Body of pancreas (tissue), 4 donors: ENCODE results near the gene NFS1. TPM values are rescaled to one million over a fixed set of nuclear protein-coding genes. Genes with fewer than 3 reads are reported as not detected.

Experiments
- ATAC-seq: fragments of 150-250 bp; one replicate; pipeline ENCODE4 v1.9.1; 2016
- DNase-seq, 4 donors: peaks; one replicate each; pipeline ENCODE4 v3.0.0-alpha.2; 2019
- H3K27ac ChIP-seq, 4 donors: fragments of 200-600 bp; sonication (generic); 1 replicate in 3 of 4; 2 replicates in 1 of 4; pipeline versions ENCODE4 v1.5.1 to v1.6.1; 2016 to 2019; ENCODE audit warnings: mild to moderate bottlenecking in 1 of 4, mixed read lengths in 1 of 4, moderate library complexity in 1 of 4
- H3K27me3 ChIP-seq, 2 donors: fragments of 200-600 bp; sonication (generic); one replicate each; pipeline ENCODE4 v1.6.0; 2016; ENCODE audit warnings: mild to moderate bottlenecking in 1 of 2
- H3K36me3 ChIP-seq, 2 donors: fragments of 200-600 bp; sonication (generic); replicated peaks in 1 of 2; 2 replicates each; pipeline ENCODE4 v1.5.1; 2016; ENCODE audit warnings: low read depth in 2 of 2; ENCODE audit not compliant: insufficient read depth in 1 of 2
- H3K4me1 ChIP-seq: fragments of 200-600 bp; sonication (generic); one replicate; pipeline ENCODE4 v1.6.0; 2016
- H3K4me3 ChIP-seq, 2 donors: fragments of 200-600 bp; sonication (generic); 1 replicate in 1 of 2; 2 replicates in 1 of 2; pipeline ENCODE4 v1.5.1; 2016 to 2019
- H3K9me3 ChIP-seq, 3 donors: fragments of 200-600 bp; sonication (generic); 1 replicate in 2 of 3; 2 replicates in 1 of 3; pipeline ENCODE4 v1.5.1; 2016
- POLR2A ChIP-seq, 3 donors: fragments of 450-650 bp; IDR thresholded peaks; one replicate each; pipeline ENCODE4 v1.6.1; 2016; ENCODE audit warnings: antibody characterized with exemption in 3 of 3, mild to moderate bottlenecking in 2 of 3
- WGBS, 2 donors: methylation state at CpG; one replicate each; pipeline ENCODE4 v1.1.5; 2017; 5-methylcytosine and 5-hydroxymethylcytosine counted together
- intact Hi-C: fragments of 100-400 bp; cut with DNase I; formaldehyde crosslinking; loops from one replicate; pipeline ENCODE4 v1.15.1; 2023
- total RNA-seq, 2 donors: library from RNA; depleted of rRNA; stranded (reverse); fragments of >200 nt; gene quantifications; one replicate each; pipeline ENCODE4 v1.1.0, GENCODE V29; 2016
- TF ChIP-seq, protein P1 (sequence below), 7 experiments: fragments of 450-650 bp in 4 of 7; fragments of 200-600 bp in 3 of 7; sonication (generic) in 3 of 7; IDR thresholded peaks; one replicate each; pipeline ENCODE4 v1.5.1; 2016 to 2019; ENCODE audit warnings: antibody characterized with exemption in 7 of 7

NFS1 gene
- total RNA-seq, 2 donors from 2014 or later: 15.8 to 22.1 TPM

DNA sequence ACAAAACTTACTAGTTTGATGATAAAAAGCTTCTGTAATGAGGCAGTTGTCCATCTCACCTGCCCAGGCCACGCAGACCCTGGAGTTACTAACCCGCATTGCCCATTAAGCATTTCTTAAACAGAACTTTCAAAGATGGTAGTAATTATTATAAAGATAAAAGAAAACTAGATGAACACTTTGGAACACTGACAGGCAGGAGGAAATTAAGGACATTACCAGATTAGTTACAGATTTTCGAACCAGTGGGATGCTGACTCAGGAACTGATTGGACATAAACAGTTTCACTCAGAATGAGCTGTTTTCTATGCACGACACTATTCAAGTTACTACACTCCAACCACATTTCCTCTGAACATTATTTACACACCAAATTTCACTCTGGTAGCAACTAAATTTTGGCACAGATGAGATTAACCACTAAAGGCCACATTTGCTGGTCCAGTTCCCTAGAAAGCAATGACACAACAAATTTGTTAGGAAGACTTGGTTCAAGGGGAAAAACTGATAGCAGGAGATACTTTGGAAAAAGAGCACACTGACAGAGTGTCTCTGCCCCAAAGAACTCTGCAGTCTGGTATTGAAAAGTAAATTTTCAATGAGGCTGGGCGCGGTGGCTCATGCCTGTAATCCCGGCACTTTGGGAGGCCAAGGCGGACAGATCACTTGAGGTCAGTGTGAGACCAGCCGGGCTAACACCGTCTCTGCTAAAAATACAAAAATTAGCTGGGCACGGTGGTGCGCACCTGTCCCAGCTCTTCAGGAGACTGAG, 3.1 kb upstream of the NFS1 start:
- no peak overlapping the region for H3K4me3 ChIP-seq
- TF ChIP-seq, protein P1, sequence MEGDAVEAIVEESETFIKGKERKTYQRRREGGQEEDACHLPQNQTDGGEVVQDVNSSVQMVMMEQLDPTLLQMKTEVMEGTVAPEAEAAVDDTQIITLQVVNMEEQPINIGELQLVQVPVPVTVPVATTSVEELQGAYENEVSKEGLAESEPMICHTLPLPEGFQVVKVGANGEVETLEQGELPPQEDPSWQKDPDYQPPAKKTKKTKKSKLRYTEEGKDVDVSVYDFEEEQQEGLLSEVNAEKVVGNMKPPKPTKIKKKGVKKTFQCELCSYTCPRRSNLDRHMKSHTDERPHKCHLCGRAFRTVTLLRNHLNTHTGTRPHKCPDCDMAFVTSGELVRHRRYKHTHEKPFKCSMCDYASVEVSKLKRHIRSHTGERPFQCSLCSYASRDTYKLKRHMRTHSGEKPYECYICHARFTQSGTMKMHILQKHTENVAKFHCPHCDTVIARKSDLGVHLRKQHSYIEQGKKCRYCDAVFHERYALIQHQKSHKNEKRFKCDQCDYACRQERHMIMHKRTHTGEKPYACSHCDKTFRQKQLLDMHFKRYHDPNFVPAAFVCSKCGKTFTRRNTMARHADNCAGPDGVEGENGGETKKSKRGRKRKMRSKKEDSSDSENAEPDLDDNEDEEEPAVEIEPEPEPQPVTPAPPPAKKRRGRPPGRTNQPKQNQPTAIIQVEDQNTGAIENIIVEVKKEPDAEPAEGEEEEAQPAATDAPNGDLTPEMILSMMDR (IDR thresholded peaks at IDR 0.05): no peak
- TF ChIP-seq POLR2A (IDR thresholded peaks at IDR 0.05): no peak
- H3K4me1 ChIP-seq: peaks cover 21% of the 10 kb centered on the region
- no peak for DNase-seq
- 85 to 86% methylated on average over 12 of the region's 12 CpGs for WGBS, 2 donors
- H3K27me3 ChIP-seq: no peaks in the 10 kb centered on the region
- no peaks in the 10 kb centered on the region for H3K9me3 ChIP-seq
- H3K27ac ChIP-seq: no peak overlapping the region
- intact Hi-C loops: no loop called here
- no peak for ATAC-seq
- H3K36me3 ChIP-seq: peaks cover 22 to 28% of the 10 kb centered on the region in 2 donors

DNA sequence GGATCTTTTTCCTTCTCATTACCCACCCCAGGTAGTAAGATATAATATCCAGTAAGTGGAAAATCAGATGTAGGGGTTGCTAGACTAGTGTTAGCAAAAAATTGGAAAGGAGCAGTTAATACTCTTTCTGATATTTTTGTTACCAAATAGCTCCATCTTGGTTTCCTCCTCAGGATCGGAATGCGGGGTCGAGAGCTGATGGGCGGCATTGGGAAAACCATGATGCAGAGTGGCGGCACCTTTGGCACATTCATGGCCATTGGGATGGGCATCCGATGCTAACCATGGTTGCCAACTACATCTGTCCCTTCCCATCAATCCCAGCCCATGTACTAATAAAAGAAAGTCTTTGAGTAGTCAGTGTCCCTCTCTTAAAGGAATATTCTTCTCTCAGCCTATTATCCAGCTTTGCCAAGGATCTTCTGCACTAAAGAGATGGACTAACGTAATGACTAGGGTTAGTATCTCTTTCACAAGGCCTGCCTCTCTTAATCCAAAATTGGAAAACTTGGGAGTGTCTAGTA, 1.5 kb upstream of the NFS1 start:
- Histone ChIP-seq H3K4me1 (peaks cover 21% of the 10 kb centered on the region), H3K9me3 (no peaks in the 10 kb centered on the region), H3K27me3 (no peaks in the 10 kb centered on the region), H3K36me3 (peaks cover 17 to 18% of the 10 kb centered on the region in 2 donors), H3K27ac (no peak overlapping the region), H3K4me3 (no peak overlapping the region)
- TF ChIP-seq, protein P1 (IDR thresholded peaks at IDR 0.05): no peak
- no peak for TF ChIP-seq POLR2A (IDR thresholded peaks at IDR 0.05)
- ATAC-seq (no peak), DNase-seq (no peak)
- intact Hi-C loops: no loop called here
- WGBS, 2 donors: 85 to 92% methylated on average over 7 of the region's 7 CpGs

DNA sequence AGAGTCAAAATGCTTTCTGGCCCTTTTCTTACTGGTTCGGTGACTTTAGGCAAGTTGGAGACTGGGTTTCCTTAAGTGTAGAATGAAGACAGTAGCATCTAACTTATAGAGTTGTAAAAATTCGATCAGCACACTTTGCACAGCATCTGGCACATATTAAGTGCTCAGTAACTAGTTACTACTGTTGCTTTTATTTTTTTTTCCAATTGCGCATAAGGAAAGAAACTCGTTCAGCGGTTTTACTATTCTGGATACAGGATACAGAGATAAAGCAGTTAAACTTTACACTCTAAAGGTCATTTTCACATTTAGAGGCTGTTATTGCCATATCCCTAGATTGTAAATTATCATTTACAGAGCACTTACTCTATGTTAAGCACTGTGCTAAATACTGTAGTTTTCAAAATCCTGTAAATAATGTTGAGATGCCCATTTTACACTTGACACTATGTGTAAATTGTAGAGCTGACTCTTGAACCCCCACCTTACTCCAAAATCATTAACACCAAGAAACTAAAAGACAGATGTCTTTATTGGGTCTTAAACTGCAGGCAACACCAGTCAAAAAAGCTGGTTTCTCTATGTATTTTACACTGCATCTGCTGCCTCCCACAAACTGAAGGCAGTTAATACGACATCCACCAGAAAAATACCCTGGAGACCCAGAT, 939 bp upstream of the NFS1 start:
- Histone ChIP-seq H3K36me3 (peaks cover 11 to 18% of the 10 kb centered on the region in 2 donors), H3K4me1 (peaks cover 21% of the 10 kb centered on the region), H3K4me3 (peak overlapping the region; percentile 67 to 88), H3K27me3 (no peaks in the 10 kb centered on the region), H3K9me3 (no peaks in the 10 kb centered on the region), H3K27ac (peak overlapping the region in 3 of 4 donors; percentile 64 to 92 (median 89))
- intact Hi-C loops: loop anchor here (10.0 kb wide), 1 partner anchor 95 kb away; no protein-coding TSS in a partner anchor
- DNase-seq (no peak), ATAC-seq (peak; percentile 4)
- no peak for TF ChIP-seq POLR2A (IDR thresholded peaks at IDR 0.05)
- TF ChIP-seq, protein P1 (IDR thresholded peaks at IDR 0.05): no peak
- WGBS, 2 donors: 11 to 14% methylated on average over 6 of the region's 6 CpGs

DNA sequence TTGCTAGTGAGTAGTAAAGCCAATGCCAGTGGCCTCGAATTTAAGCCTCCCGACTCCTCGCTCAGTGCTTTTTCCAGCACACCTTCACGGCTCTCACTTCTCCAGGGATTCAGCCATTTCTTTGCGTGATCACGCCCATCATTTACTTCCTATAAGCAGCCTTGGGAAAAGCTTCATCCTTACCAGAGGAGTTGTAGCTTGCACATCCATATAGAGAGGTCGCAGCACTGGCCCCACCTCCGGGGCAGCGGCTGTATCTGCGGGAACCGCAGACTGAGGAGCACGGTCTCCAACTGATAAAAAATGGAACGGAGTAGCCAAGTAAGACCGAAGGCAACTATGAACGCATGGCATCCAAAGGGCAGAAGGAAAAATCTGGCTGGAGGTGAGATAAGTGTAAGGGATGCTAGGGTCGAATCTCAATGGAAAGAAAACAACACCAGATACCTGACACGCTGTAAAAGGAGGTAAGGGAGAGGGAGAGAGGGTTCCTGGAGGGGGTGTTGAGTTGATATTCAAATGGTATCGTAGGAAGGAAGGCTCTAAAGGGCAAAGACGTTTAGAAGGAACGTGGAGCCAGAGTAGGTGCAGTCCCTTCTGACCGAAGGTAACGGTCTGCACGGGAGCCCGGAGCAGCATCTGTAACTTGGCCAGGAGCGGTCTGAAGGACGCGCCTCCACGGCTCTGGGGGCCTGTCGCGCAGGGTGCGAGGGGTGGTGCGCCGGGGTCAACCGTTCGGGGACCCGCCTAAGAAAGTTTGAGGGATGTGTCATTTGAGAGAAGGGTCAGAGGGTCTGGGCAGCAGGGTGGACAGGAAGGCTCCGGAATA, 640 bp downstream of the NFS1 start:
- H3K4me1 ChIP-seq: peaks cover 21% of the 10 kb centered on the region
- no peaks in the 10 kb centered on the region for H3K9me3 ChIP-seq
- peak overlapping the region; percentile 67 to 88 for H3K4me3 ChIP-seq
- H3K36me3 ChIP-seq: peaks cover under 1 to 2% of the 10 kb centered on the region in 2 donors
- ATAC-seq: peak; percentile 34
- TF ChIP-seq POLR2A (IDR thresholded peaks at IDR 0.05): no peak
- TF ChIP-seq, protein P1 (IDR thresholded peaks at IDR 0.05): no peak
- DNase-seq: no peak
- intact Hi-C loops: loop anchor here (10.0 kb wide), 1 partner anchor 94 kb away; no protein-coding TSS in a partner anchor
- WGBS, 2 donors: 3 to 4% methylated on average over 30 to 37 of the region's 37 CpGs
- no peaks in the 10 kb centered on the region for H3K27me3 ChIP-seq
- peak overlapping the region; percentile 64 to 92 (median 83) for H3K27ac ChIP-seq
